ENCODE data around the gene C5orf58.
A peak's percentile ranks its signal among the peaks of the same experiment; 100 is the strongest.

Gene C5orf58

GRCh38 chr5:170285181-170285580, 52.4 kb downstream of the C5orf58 start:
- no peak for TF ChIP-seq CTCF (conservative IDR thresholded peaks at IDR 0.05; ENCODE audit: control insufficient read depth, insufficient read depth, low read depth, low read length)
- H3K4me3 ChIP-seq (ENCODE audit: control insufficient read depth, low read depth, low read length): no peak overlapping the region
- no peak for DNase-seq (ENCODE audit: low read depth)

- no peak for DNase-seq (ENCODE audit: low read depth)
- no peak for TF ChIP-seq CTCF (conservative IDR thresholded peaks at IDR 0.05; ENCODE audit: control insufficient read depth, insufficient read depth, low read depth, low read length)
Observed at GRCh38 chr5:170286386-170286925, 53.7 kb downstream of the C5orf58 start.

GRCh38 chr5:170287532-170287931, 54.7 kb downstream of the C5orf58 start:
- no peak for TF ChIP-seq CTCF (conservative IDR thresholded peaks at IDR 0.05; ENCODE audit: control insufficient read depth, insufficient read depth, low read depth, low read length)
- peak; percentile 75 for DNase-seq (ENCODE audit: low read depth)
- no peak overlapping the region for H3K4me3 ChIP-seq (ENCODE audit: control insufficient read depth, low read depth, low read length)

More at GRCh38 chr5:170286386-170286925, 53.7 kb downstream of the C5orf58 start:
- no peak overlapping the region for H3K4me3 ChIP-seq (ENCODE audit: control insufficient read depth, low read depth, low read length)

- no peak for DNase-seq (ENCODE audit: low read depth)
- TF ChIP-seq CTCF (conservative IDR thresholded peaks at IDR 0.05; ENCODE audit: control insufficient read depth, insufficient read depth, low read depth, low read length): no peak
- no peak overlapping the region for H3K4me3 ChIP-seq (ENCODE audit: control insufficient read depth, low read depth, low read length)
Observed at GRCh38 chr5:170288151-170288550, 55.4 kb downstream of the C5orf58 start.

- no peak overlapping the region for H3K4me3 ChIP-seq (ENCODE audit: control insufficient read depth, low read depth, low read length)
- no peak for TF ChIP-seq CTCF (conservative IDR thresholded peaks at IDR 0.05; ENCODE audit: control insufficient read depth, insufficient read depth, low read depth, low read length)
- no peak for DNase-seq (ENCODE audit: low read depth)
Observed at GRCh38 chr5:170288551-170288950, 55.8 kb downstream of the C5orf58 start.

- no peak for TF ChIP-seq CTCF (conservative IDR thresholded peaks at IDR 0.05; ENCODE audit: control insufficient read depth, insufficient read depth, low read depth, low read length)
- DNase-seq (ENCODE audit: low read depth): no peak
- no peak overlapping the region for H3K4me3 ChIP-seq (ENCODE audit: control insufficient read depth, low read depth, low read length)
Observed at GRCh38 chr5:170289121-170289520, 56.3 kb downstream of the C5orf58 start.

GRCh38 chr5:170289764-170290163, 57.0 kb downstream of the C5orf58 start:
- no peak overlapping the region for H3K4me3 ChIP-seq (ENCODE audit: control insufficient read depth, low read depth, low read length)
- TF ChIP-seq CTCF (conservative IDR thresholded peaks at IDR 0.05; ENCODE audit: control insufficient read depth, insufficient read depth, low read depth, low read length): no peak
- no peak for DNase-seq (ENCODE audit: low read depth)

All from fibroblast of mammary gland (primary cell).